ENCODE measurements around the gene PABPC1L.

PABPC1L gene

GRCh38 chr20:44908987-44909871, 631 bp upstream of the PABPC1L start:
- TF ChIP-seq TAF1 (IDR thresholded peaks at IDR 0.05; ENCODE audit: low read depth) (no peak), ZBTB7A (IDR thresholded peaks at IDR 0.05; ENCODE audit: low read depth) (no peak), MAX (IDR thresholded peaks at IDR 0.05) (no peak), EGR1 (IDR thresholded peaks at IDR 0.05) (no peak), NFIC (IDR thresholded peaks at IDR 0.05) (no peak), FOXM1 (IDR thresholded peaks at IDR 0.05; ENCODE audit: borderline replicate concordance, low read depth) (no peak), RAD21 (IDR thresholded peaks at IDR 0.05; ENCODE audit: low read depth) (no peak)

GRCh38 chr20:44910690-44911262, 916 bp downstream of the PABPC1L start:
- TF ChIP-seq MAX (IDR thresholded peaks at IDR 0.05) (no peak), FOXM1 (IDR thresholded peaks at IDR 0.05; ENCODE audit: borderline replicate concordance, low read depth) (no peak), TAF1 (IDR thresholded peaks at IDR 0.05; ENCODE audit: low read depth) (no peak), USF1 (IDR thresholded peaks at IDR 0.05) (no peak)

- TF ChIP-seq EGR1 (IDR thresholded peaks at IDR 0.05) = no peak
- TF ChIP-seq NFIC (IDR thresholded peaks at IDR 0.05) = no peak
- peak; percentile 56 for TF ChIP-seq RAD21 (IDR thresholded peaks at IDR 0.05; ENCODE audit: low read depth)
- TF ChIP-seq MAX (IDR thresholded peaks at IDR 0.05) = no peak
- TF ChIP-seq USF1 (IDR thresholded peaks at IDR 0.05) = no peak
- TF ChIP-seq YY1 (IDR thresholded peaks at IDR 0.05; ENCODE audit: low read depth) = 0 out of 2 replicates have a peak, but pooled peaks have one; percentile 51
- TF ChIP-seq ZBTB7A (IDR thresholded peaks at IDR 0.05; ENCODE audit: low read depth) = no peak
Measured at GRCh38 chr20:44911264-44911921, 1.5 kb downstream of the PABPC1L start.

- no peak for TF ChIP-seq MAX (IDR thresholded peaks at IDR 0.05)
- no peak for TF ChIP-seq TAF1 (IDR thresholded peaks at IDR 0.05; ENCODE audit: low read depth)
- no peak for TF ChIP-seq EGR1 (IDR thresholded peaks at IDR 0.05)
- no peak for TF ChIP-seq FOXM1 (IDR thresholded peaks at IDR 0.05; ENCODE audit: borderline replicate concordance, low read depth)
- TF ChIP-seq TCF12 (IDR thresholded peaks at IDR 0.05; ENCODE audit: low read depth) = no peak
- TF ChIP-seq RAD21 (IDR thresholded peaks at IDR 0.05; ENCODE audit: low read depth) = no peak
- no peak for TF ChIP-seq CEBPB (IDR thresholded peaks at IDR 0.05)
- TF ChIP-seq USF1 (IDR thresholded peaks at IDR 0.05) = no peak
- TF ChIP-seq NFIC (IDR thresholded peaks at IDR 0.05) = no peak
- no peak for TF ChIP-seq EP300 (IDR thresholded peaks at IDR 0.05; ENCODE audit: borderline replicate concordance)
- TF ChIP-seq TEAD4 (IDR thresholded peaks at IDR 0.05) = no peak
- no peak for TF ChIP-seq CREB1 (IDR thresholded peaks at IDR 0.05; ENCODE audit: low read depth)
- TF ChIP-seq REST (IDR thresholded peaks at IDR 0.05; ENCODE audit: low read depth) = no peak
Measured at GRCh38 chr20:44912189-44912588, 2.3 kb downstream of the PABPC1L start.

- no peak for TF ChIP-seq ZBTB7A (IDR thresholded peaks at IDR 0.05; ENCODE audit: low read depth)
- TF ChIP-seq NFIC (IDR thresholded peaks at IDR 0.05) = no peak
- no peak for TF ChIP-seq CREB1 (IDR thresholded peaks at IDR 0.05; ENCODE audit: low read depth)
- TF ChIP-seq TEAD4 (IDR thresholded peaks at IDR 0.05) = no peak
- no peak for TF ChIP-seq RAD21 (IDR thresholded peaks at IDR 0.05; ENCODE audit: low read depth)
- no peak for TF ChIP-seq FOXM1 (IDR thresholded peaks at IDR 0.05; ENCODE audit: borderline replicate concordance, low read depth)
- no peak for TF ChIP-seq EP300 (IDR thresholded peaks at IDR 0.05; ENCODE audit: borderline replicate concordance)
- TF ChIP-seq USF1 (IDR thresholded peaks at IDR 0.05) = no peak
- TF ChIP-seq CEBPB (IDR thresholded peaks at IDR 0.05) = no peak
- no peak for TF ChIP-seq EGR1 (IDR thresholded peaks at IDR 0.05)
- TF ChIP-seq YY1 (IDR thresholded peaks at IDR 0.05; ENCODE audit: low read depth) = no peak
Measured at GRCh38 chr20:44914924-44915323, 5.1 kb downstream of the PABPC1L start.

All from Ishikawa (cell line).